Measurements from ENCODE around the gene ACSM5.
"Not testable (repeated sequence)": the region's sequence is repeated elsewhere in the genome, so short reads cannot be mapped to it uniquely, and the experiment has no call there.

Gene ACSM5

DNA sequence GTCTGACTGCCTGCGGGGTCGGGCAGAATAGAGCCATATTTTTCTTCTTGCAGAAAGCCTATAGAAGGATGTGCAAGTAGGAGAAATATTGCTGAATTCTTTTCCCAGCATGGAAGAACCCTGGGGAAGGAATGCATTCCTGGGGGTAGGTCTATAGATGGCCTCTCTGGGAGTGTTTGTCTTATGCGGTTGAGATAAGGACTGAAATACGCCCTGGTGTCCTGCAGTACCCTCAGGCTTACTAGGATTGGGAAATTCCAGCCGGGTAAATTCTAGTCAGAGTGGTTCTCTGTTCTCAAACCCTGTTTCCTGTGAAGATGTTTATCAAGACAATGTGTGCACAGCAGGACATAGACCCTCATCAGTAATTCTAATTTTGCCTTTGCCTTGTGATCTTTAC lies 44.3 kb downstream of the ACSM5 start:
- not testable (repeated sequence) for DNase-seq

GRCh38 chr16:20459227-20459626 lies 49.9 kb downstream of the ACSM5 start:
- not testable (repeated sequence) for DNase-seq

- not testable (repeated sequence) for DNase-seq
Measured at GRCh38 chr16:20460313-20460712, 51.0 kb downstream of the ACSM5 start.

DNA sequence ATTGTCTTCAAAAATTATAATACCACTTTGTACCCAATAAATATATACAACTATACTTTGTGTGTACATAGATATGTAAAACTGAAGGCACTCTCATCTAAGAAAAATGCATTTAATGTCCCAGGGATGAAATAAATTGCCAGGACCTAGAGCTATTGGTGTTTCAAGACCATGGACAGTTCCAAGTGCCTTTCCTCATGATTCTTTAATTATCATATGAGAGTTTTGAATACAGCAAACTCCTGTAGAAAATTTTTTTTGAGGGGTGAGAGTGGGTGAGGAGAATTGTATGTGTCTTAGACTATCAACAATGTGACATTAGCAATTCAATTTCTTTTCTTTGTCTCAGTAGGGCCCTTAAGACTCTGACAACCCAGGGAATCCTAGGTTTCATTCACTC lies 59.6 kb downstream of the ACSM5 start:
- DNase-seq, result not testable (repeated sequence)

DNA sequence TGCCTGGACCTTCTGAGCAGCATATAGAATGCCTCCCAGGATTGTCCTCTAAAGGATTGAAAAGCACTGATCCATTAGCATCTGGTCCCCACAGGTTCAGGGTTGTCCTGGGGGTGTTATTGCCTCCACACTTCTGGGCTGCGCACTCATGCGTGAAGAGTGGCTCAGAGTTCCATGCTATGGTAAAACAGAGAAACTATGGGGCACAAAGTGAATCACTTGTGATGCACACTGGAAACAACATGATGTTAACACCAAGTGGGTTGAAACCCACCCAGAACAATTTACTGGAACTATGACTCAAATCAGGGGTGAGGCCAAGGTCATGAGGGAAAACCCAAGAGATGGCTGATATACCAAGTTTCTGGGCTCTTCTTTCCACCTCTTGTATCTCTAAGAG lies 60.6 kb downstream of the ACSM5 start:
- not testable (repeated sequence) for DNase-seq

GRCh38 chr16:20470732-20471131 lies 61.4 kb downstream of the ACSM5 start:
- DNase-seq, result not testable (repeated sequence)

DNA sequence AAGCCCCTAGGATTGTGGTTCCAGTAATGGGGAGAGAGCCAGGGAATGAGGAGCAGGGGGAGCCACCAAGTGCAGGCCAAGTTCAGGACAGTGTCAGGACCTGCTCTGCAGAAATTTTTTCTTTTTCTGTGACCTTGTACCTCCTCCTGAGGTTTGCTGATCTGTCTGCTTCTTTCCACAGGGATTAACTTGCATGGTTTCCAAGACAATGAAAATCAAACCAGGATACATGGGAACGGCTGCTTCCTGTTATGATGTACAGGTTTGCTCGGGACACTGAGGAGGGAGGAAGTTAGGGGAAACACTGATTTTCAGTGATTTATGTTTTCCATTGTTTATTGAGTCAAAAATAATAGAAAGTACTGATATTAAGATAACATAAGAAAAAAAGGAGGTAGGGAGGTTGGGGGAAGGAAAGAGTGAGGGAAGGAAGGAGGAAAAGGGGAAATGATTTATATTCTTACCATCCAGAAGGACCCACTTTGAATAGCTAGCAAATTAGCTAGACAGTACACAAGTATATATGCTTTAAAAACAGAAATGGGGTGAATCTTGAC lies 67.9 kb downstream of the ACSM5 start:
- DNase-seq, result not testable (repeated sequence)

- not testable (repeated sequence) for DNase-seq
Measured at GRCh38 chr16:20483989-20484388, 74.7 kb downstream of the ACSM5 start.

- no peak for DNase-seq
Measured at GRCh38 chr16:20484726-20485125, 75.4 kb downstream of the ACSM5 start.

GRCh38 chr16:20485408-20485807 lies 76.1 kb downstream of the ACSM5 start:
- no peak for DNase-seq

Data from CD4-positive, alpha-beta T cell treated with Interleukin-21 for 1 hour (primary cell).